K562 (cell line): ENCODE results near the gene PPAT. TPM values are rescaled to one million over a fixed set of nuclear protein-coding genes. Genes with fewer than 3 reads are reported as not detected.

Experiments
- ARID1B ChIP-seq: fragments of 450-650 bp; IDR thresholded peaks from 2 replicates; pipeline ENCODE4 v1.6.1; 2016; ENCODE audit warnings: antibody characterized with exemption, mild to moderate bottlenecking, inconsistent platforms
- EP400 ChIP-seq: fragments of 450-650 bp; IDR thresholded peaks from 2 replicates; pipeline ENCODE4 v1.6.1; 2017; ENCODE audit warnings: antibody characterized with exemption, mild to moderate bottlenecking, moderate library complexity
- EWSR1 ChIP-seq: fragments of 450-650 bp; IDR thresholded peaks from 2 replicates; pipeline ENCODE4 v1.6.1; 2018; ENCODE audit warnings: borderline replicate concordance, mild to moderate bottlenecking, low read depth, moderate library complexity; ENCODE audit not compliant: partially characterized antibody
- FOXJ2 ChIP-seq: fragments of 200-800 bp; sonication (Bioruptor generic); IDR thresholded peaks from 2 replicates; pipeline ENCODE4 v1.6.1; 2016; ENCODE audit warnings: missing genetic modification characterization, missing compliant biosample characterization
- POLR3G ChIP-seq: IDR thresholded peaks from 2 replicates; pipeline ENCODE4 v1.6.1; 2011; ENCODE audit not compliant: insufficient read length, insufficient replicate concordance; ENCODE audit errors: extremely low read depth
- RNF2 ChIP-seq: sonication (generic); IDR thresholded peaks from 2 replicates; pipeline ENCODE4 v1.6.1; 2016
- SMAD2 ChIP-seq: fragments of 150-350 bp; IDR thresholded peaks from 2 replicates; pipeline ENCODE4 v1.6.1; 2014; ENCODE audit warnings: low read depth, mild to moderate bottlenecking, low read length
- TAF15 ChIP-seq: fragments of 200-400 bp; formaldehyde crosslinking; IDR thresholded peaks from 2 replicates; pipeline ENCODE4 v1.6.1; 2017; ENCODE audit warnings: mild to moderate bottlenecking, low read depth, low read length, moderate library complexity
- TAF7 ChIP-seq: fragments of 450-650 bp; IDR thresholded peaks from 2 replicates; pipeline ENCODE4 v1.6.1; 2016; ENCODE audit warnings: missing genetic modification characterization, missing compliant biosample characterization
- ZNF282 ChIP-seq: sonication (generic); formaldehyde crosslinking; IDR thresholded peaks from 2 replicates; pipeline ENCODE4 v1.8.1; 2023; ENCODE audit warnings: missing genetic modification reagents
- ZNF717 ChIP-seq: fragments of 250-450 bp; sonication (Bioruptor Pico); IDR thresholded peaks from 2 replicates; pipeline ENCODE4 v1.5.0; 2021
- polyA plus RNA-seq, 8 experiments: library from polyadenylated mRNA; depleted of rRNA in 4 of 8; stranded (reverse) in 5 of 8; unstranded in 3 of 8; fragments of >200 nt; fragmentation: Nextera tagmentation in 2 of 8; fragmentation: Illumina TruSeq in 1 of 8; extraction: Ambion mirVana in 2 of 8; extraction: Trizol in 1 of 8; gene quantifications; 2 replicates each; pipeline versions ENCODE4 v1.2.1 to v1.2.3, GENCODE V29; 2011 to 2014; ENCODE audit warnings: inconsistent platforms in 1 of 8, missing spikeins in 1 of 8
- total RNA-seq, 7 experiments: library from RNA; depleted of rRNA in 6 of 7; stranded (reverse); fragments of >200 nt in 6 of 7; fragmentation: Illumina TruSeq in 2 of 7; extraction: Trizol in 2 of 7; gene quantifications; 2 replicates each; pipeline versions ENCODE4 v1.2.1 to v1.2.3, GENCODE V29; 2011 to 2021; ENCODE audit warnings: low replicate concordance in 1 of 7
- TF ChIP-seq, protein P1 (sequence below): fragments of 250-450 bp; sonication (Bioruptor Pico); IDR thresholded peaks from 2 replicates; pipeline ENCODE4 v1.4.0; 2020; ENCODE audit warnings: mild to moderate bottlenecking, moderate library complexity, borderline replicate concordance
- TF ChIP-seq, protein P2 (sequence below): fragments of 200-800 bp; sonication (Bioruptor generic); IDR thresholded peaks from 2 replicates; pipeline ENCODE4 v1.6.1; 2016; ENCODE audit warnings: missing genetic modification characterization, missing compliant biosample characterization
- TF ChIP-seq, protein P3 (sequence below): fragments of 250-450 bp; sonication (Bioruptor Pico); IDR thresholded peaks from 2 replicates; pipeline ENCODE4 v1.5.1; 2021; ENCODE audit warnings: mild to moderate bottlenecking
- TF ChIP-seq, protein P4 (sequence below): fragments of 450-650 bp; formaldehyde crosslinking; IDR thresholded peaks from 2 replicates; pipeline ENCODE4 v1.4.0; 2020; ENCODE audit warnings: mild to moderate bottlenecking, moderate library complexity

PPAT gene
- total and polyA plus RNA-seq, 9 of the 15 experiments (the other 6 are each of a cell fraction or from before 2014, with no cell fraction given): 36.2 to 75.8 (median 55.5) TPM

DNA sequence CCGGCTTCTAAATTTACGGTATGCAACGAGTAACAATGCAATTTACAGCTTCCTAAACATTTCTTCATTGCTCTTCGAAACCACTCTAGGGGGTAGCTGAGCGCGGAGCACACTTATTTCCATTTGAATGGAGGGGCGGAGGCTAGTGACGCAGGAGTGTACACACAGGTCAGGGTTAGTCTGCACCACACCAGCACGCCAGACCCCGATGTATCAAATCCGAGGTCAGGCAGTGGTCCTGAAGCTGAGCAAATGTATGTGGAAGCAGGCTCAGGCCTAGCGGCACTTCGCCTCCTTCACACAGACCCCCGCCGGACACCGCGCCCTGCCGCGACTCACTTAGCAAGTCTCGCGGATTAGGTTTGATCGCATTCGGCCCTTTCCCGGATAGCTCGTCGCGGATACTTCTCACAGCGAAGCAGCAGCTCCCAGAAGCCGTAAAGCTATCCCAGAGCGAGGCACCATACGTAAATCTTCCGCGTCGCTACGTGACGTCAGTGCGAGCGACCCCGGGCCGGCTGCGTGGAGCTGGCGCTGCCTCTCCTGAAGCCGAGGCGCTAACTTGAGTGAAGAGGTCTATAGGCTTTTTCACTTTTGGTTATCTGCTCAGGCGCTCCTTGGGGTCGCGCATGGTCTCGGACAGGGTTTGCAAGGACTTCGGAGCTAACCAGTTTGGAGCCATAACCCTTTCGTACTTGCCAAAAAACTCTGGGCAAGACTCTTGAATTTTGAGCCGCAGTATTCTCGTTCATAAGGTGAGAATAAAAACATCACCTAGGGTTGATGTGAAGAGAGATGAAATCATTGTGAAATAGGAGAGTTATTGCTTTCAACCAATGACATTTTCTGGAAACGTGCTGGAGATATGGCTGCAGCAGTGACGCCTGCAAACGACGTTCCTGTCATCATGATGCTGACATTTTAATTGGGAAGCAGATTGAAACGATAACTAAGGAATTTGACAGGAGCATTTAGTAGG is 48.1 kb downstream of the PPAT start, which contains the start of gene AASDH (continued):
- TF ChIP-seq, protein P1, sequence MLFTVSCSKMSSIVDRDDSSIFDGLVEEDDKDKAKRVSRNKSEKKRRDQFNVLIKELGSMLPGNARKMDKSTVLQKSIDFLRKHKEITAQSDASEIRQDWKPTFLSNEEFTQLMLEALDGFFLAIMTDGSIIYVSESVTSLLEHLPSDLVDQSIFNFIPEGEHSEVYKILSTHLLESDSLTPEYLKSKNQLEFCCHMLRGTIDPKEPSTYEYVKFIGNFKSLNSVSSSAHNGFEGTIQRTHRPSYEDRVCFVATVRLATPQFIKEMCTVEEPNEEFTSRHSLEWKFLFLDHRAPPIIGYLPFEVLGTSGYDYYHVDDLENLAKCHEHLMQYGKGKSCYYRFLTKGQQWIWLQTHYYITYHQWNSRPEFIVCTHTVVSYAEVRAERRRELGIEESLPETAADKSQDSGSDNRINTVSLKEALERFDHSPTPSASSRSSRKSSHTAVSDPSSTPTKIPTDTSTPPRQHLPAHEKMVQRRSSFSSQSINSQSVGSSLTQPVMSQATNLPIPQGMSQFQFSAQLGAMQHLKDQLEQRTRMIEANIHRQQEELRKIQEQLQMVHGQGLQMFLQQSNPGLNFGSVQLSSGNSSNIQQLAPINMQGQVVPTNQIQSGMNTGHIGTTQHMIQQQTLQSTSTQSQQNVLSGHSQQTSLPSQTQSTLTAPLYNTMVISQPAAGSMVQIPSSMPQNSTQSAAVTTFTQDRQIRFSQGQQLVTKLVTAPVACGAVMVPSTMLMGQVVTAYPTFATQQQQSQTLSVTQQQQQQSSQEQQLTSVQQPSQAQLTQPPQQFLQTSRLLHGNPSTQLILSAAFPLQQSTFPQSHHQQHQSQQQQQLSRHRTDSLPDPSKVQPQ (CRISPR knock-in tag): no peak
- TF ChIP-seq SMAD2 (no peak), ZNF282 (no peak), ZNF717 (CRISPR knock-in tag) (no peak), ARID1B (peak; percentile 43; the same call in 1 of the 2 replicates), EWSR1 (no peak), EP400 (peak; percentile 96), RNF2 (no peak; the same call in 1 of the 2 replicates), POLR3G (no peak), FOXJ2 (tag) (peak; percentile 81), TAF7 (peak; percentile 94), TAF15 (no peak)
- TF ChIP-seq, protein P2, sequence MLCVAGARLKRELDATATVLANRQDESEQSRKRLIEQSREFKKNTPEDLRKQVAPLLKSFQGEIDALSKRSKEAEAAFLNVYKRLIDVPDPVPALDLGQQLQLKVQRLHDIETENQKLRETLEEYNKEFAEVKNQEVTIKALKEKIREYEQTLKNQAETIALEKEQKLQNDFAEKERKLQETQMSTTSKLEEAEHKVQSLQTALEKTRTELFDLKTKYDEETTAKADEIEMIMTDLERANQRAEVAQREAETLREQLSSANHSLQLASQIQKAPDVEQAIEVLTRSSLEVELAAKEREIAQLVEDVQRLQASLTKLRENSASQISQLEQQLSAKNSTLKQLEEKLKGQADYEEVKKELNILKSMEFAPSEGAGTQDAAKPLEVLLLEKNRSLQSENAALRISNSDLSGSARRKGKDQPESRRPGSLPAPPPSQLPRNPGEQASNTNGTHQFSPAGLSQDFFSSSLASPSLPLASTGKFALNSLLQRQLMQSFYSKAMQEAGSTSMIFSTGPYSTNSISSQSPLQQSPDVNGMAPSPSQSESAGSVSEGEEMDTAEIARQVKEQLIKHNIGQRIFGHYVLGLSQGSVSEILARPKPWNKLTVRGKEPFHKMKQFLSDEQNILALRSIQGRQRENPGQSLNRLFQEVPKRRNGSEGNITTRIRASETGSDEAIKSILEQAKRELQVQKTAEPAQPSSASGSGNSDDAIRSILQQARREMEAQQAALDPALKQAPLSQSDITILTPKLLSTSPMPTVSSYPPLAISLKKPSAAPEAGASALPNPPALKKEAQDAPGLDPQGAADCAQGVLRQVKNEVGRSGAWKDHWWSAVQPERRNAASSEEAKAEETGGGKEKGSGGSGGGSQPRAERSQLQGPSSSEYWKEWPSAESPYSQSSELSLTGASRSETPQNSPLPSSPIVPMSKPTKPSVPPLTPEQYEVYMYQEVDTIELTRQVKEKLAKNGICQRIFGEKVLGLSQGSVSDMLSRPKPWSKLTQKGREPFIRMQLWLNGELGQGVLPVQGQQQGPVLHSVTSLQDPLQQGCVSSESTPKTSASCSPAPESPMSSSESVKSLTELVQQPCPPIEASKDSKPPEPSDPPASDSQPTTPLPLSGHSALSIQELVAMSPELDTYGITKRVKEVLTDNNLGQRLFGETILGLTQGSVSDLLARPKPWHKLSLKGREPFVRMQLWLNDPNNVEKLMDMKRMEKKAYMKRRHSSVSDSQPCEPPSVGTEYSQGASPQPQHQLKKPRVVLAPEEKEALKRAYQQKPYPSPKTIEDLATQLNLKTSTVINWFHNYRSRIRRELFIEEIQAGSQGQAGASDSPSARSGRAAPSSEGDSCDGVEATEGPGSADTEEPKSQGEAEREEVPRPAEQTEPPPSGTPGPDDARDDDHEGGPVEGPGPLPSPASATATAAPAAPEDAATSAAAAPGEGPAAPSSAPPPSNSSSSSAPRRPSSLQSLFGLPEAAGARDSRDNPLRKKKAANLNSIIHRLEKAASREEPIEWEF (CRISPR knock-in tag): no peak
- TF ChIP-seq, protein P3, sequence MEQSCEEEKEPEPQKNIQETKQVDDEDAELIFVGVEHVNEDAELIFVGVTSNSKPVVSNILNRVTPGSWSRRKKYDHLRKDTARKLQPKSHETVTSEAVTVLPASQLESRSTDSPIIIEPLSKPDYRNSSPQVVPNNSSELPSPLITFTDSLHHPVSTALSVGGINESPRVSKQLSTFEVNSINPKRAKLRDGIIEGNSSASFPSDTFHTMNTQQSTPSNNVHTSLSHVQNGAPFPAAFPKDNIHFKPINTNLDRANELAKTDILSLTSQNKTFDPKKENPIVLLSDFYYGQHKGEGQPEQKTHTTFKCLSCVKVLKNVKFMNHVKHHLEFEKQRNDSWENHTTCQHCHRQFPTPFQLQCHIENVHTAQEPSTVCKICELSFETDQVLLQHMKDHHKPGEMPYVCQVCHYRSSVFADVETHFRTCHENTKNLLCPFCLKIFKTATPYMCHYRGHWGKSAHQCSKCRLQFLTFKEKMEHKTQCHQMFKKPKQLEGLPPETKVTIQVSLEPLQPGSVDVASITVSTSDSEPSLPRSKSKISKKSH (CRISPR knock-in tag): no peak
- TF ChIP-seq, protein P4, sequence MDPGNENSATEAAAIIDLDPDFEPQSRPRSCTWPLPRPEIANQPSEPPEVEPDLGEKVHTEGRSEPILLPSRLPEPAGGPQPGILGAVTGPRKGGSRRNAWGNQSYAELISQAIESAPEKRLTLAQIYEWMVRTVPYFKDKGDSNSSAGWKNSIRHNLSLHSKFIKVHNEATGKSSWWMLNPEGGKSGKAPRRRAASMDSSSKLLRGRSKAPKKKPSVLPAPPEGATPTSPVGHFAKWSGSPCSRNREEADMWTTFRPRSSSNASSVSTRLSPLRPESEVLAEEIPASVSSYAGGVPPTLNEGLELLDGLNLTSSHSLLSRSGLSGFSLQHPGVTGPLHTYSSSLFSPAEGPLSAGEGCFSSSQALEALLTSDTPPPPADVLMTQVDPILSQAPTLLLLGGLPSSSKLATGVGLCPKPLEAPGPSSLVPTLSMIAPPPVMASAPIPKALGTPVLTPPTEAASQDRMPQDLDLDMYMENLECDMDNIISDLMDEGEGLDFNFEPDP (CRISPR knock-in tag): no peak
